Hematopoietic multipotent progenitor cell treated with erythropoietin and hydrocortisone succinate and interleukin-3 and kit ligand, for 4 days (in vitro differentiated cells): ENCODE results near the gene MGAT4C.
"Not testable (repeated sequence)": the region's sequence is repeated elsewhere in the genome, so short reads cannot be mapped to it uniquely, and the experiment has no call there.

Experiments used
- DNase-seq: peaks from one replicate; pipeline ENCODE4 v3.0.0-alpha.2; 2015

Gene MGAT4C

GRCh38 chr12:86256163-86256562 is at the start of gene MGAT4C:
MGAT4C (minus strand) TSS chr12:86256391.
- DNase-seq: no peak

DNA sequence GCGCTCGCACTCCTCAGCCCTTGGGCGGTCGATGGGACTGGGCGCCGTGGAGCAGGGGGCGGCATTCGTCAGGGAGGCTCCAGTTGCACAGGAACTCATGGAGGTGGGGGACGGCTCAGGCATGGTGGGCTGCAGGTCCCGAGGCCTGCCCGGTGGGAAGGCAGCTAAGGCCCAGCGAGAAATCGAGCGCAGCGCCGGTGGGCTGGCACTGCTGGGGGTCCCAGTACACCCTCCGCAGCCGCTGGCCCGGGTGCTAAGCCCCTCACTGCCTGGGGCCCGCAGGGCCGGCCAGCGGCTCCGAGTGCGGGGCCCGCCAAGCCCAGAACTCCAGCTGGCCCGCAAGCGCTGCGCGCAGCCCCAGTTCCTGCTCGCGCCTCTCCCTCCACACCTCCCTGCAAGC is 40.2 kb upstream of the MGAT4C start:
- DNase-seq: not testable (repeated sequence)

GRCh38 chr12:86293682-86294240 is 37.6 kb upstream of the MGAT4C start:
- DNase-seq: no peak

- no peak for DNase-seq
Observed at GRCh38 chr12:86292480-86292879, 36.3 kb upstream of the MGAT4C start.

GRCh38 chr12:86290615-86291014 is 34.4 kb upstream of the MGAT4C start:
- no peak for DNase-seq

GRCh38 chr12:86286119-86286518 is 29.9 kb upstream of the MGAT4C start:
- DNase-seq: no peak

DNA sequence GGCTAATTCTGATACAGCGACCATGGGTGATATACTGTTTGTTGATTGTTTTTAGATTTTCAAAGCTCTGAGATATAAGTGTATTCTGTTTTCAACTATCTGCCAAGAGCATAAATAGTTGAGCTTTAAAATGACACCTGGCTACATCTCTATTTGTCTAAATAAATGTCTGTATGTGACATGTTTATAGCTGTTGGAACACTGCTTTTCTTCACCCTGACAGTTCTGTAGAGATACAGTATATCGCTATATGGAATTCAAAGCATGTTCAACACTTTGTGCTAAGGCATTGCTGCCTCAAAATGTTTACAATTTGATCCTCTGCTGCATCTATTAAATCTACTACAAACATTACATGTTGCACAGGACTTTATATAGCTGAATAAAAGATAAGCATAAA is 27.4 kb upstream of the MGAT4C start:
- no peak for DNase-seq

GRCh38 chr12:86275356-86275755 is 19.2 kb upstream of the MGAT4C start:
- DNase-seq: no peak

DNA sequence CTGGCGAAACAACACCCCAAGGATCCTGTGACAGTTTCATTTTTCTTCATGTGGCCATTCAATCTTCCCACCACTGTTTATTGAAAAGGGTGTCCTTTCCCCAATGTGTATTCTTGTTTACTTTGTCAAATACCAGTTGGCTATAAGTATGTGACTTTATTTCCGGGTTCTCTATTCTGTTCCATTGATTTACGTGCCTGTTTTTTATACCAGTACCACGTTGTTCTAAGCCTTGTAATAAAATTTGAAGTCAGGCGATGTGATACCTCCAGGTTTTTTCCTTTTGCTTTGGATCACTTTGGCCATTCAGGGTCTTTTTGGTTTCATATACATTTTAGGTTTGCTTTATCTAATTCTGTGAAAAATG is 9.1 kb upstream of the MGAT4C start:
- DNase-seq: no peak

GRCh38 chr12:86264451-86265328 is 8.5 kb upstream of the MGAT4C start:
- no peak for DNase-seq

DNA sequence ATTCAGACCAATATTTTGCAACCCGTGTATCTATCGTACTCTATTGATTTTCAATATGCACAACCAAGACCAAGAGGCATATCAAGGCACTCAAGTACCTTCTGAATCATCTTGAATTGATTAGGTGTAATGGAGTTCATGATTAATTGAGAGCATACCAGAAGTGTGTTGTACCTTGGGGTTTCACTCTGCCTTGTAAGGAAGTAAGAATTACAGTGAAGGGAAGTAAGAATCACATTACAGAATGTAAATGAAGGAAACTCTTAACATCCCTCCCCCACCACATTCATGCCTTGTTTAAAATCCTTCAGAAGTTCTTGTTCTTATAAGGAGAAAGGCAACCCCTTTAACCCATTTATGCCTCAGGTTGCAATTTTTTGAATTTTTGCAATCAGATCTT is 5.4 kb upstream of the MGAT4C start:
- no peak for DNase-seq

DNA sequence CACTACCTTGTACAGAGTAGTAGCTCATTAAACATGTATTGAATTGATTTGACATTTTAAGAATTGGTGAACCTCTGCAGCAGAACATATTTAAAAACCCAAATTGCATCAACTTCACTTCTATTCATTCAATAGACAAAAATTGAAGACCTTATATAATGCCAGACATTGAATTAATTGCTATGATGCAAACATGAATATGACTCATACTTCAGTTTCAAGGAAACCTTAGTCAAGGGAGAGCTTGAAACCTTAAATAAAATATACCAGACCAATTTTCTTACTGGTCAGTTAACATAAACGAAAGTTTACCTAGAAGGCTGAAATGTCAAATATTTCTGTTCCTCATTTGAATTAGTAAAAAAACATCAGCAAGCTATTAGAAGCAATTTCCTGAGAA is 5.0 kb upstream of the MGAT4C start:
- DNase-seq: no peak

GRCh38 chr12:86260183-86260582 is 4.0 kb upstream of the MGAT4C start:
- DNase-seq: no peak

DNA sequence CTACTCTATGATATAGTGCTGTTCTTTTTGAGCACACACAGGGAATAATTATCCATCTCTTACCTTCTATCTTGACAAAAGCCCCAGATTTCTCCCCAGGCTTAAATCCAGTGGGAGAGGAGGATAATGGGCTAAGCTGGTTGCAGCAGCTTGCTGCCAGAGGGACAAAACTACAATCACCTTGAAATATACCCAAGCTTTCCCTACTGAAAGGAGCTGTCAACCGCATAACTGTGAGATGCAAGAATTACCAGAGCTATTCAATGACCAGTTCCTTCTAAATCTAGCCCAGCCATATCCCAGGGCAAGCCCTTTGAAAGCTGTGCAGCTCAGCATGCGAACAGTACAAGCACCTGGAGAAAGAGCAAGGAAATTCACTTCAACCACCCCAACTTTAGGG is 943 bp upstream of the MGAT4C start:
- no peak for DNase-seq

DNA sequence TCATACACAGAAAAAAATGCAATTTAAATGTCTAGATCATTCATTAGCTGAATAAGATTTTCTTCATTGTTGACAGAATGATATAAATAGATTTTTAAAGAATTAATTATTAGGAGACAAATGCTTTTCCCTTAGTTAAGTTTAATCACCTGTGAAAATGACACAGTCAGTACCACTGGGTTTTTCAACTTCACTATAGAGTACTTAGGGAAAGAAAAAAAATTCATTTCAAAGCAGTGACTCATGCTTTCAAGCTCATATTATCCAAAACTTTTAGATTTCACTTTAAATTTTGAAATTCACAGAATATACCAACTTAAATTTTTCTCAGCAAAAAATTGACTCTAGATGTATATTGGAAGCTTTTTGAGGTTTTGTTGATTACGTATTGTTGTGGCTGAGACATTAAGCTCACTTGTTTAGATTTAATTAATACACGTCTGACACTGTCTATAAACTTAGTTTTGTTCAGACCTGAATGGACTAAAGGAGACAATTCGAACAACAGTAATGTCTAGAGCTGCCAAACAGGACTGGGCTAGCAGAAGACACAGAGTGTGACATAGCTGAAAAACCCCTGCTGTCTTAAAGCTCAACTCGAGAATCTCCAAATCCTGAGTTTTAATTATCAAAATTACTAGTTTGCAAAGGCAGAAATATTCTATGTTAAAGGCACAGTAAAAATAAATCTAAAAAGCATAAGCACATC is 1.6 kb downstream of the MGAT4C start:
- no peak for DNase-seq

DNA sequence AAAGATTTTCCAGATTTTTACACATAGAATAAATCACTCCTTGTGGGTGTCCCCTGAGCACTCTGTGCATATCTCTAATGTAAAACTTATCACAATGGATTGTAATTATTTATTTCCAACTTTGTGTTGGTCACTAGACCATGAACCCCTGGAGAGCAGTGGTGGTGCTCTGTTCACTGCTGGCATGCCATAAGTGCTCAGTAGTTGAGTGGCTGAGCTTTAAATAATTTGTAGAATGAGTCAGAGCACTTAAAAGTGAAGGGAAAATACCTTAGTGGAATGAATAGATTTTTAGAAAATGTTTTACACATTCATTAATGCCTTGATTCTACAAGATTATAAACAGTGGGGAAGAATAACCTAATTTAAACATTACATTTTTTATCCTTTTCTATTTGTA is 6.3 kb downstream of the MGAT4C start:
- DNase-seq: no peak

DNA sequence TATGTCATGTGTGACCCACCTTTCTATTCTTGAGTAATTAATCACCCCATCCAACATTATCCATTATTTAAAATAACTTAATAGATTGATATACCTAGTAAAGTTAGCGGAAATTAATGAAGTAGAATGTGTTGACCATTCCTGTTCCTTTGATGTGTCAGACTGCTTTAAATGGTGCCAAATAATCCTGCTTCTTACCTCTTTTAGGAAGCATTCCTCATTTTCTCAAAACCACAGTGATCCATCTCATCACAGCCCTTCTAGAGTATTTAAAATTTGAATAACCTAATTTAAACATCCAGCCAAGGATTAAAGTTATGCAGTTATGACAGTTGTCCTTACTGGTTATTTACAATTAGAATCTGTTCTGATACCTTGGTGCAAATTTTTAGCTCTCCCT is 6.9 kb downstream of the MGAT4C start:
- no peak for DNase-seq

DNA sequence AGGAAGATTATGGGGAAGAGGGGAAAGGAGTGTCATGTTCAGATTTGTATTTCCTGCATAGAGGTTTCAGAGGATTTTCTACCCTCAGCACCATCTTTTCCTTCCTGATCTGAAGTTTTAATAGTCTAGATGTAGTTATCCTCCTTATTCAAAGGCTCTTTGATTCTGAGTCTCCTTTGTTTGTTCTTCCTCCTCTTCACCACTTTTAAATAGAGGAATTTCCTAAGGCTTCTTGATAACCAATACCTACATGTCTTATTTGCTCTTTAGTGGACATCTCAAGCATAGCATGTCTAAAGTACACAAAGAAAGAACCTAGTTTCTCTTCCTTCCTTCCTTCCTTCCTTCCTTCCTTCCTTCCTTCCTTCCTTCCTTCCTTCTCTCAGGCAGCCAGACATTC is 8.3 kb downstream of the MGAT4C start:
- no peak for DNase-seq

DNA sequence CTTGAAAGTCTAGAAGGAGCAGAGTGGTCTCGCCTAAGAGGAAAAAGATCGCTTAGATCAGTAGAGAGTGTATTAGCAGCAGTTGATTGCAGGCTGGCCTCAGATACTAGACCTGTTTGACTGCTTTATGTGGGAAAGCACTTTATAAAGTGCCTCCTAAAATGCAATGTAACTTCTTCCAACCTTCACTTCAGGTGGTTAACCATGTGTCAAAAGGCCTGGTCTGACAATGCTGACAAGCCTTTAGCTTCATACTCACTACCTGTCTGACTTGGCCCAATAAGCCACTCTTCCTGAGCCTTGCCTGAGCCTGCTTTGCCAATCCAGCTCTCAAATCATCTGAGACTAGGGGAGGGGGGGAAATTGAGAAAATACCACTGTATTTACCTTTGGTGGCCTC is 14.6 kb downstream of the MGAT4C start:
- no peak for DNase-seq

DNA sequence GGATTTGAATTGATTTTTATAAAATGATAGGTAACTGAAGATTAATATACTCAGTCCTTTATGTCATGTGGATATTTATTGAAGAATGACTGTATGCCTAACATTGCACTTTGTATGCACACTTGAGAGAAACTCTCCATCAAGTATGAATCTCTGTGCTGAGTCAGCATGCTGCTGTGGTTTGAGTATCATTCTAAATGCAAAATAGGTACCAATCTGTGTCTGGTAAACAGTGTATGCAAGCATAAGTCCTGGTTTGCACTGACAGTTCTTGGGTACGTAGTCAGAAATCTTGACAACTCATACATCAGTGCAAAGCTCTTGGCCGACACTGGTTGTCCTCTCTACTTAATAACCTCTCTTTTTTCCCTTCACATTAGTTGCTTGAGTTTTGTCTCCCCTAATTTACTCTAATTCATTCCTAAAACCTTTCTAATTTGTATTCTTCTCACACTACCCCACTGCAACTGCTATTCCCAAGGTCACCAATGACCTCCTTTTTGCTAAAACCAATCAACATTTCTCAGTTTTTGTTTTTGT is 21.8 kb downstream of the MGAT4C start:
- DNase-seq: no peak

DNA sequence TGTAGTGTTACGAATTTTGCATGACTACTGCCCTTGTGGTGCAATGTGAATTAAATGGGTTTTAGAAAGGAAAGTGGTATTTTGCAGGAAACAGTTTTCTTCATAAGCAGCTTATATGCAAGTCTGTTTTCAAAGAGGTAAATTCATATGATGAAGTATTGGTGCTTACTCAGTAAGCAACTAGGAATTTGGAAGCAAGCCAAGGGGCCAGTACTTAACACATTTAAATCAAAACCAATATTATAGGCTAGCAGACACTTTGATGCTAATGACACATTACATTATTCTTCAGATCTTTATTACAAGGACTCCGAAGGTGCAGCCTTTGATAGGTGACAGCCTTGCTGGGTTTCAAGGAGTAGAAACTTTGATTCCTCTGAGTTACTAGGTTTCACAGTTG is 23.1 kb downstream of the MGAT4C start:
- no peak for DNase-seq

DNA sequence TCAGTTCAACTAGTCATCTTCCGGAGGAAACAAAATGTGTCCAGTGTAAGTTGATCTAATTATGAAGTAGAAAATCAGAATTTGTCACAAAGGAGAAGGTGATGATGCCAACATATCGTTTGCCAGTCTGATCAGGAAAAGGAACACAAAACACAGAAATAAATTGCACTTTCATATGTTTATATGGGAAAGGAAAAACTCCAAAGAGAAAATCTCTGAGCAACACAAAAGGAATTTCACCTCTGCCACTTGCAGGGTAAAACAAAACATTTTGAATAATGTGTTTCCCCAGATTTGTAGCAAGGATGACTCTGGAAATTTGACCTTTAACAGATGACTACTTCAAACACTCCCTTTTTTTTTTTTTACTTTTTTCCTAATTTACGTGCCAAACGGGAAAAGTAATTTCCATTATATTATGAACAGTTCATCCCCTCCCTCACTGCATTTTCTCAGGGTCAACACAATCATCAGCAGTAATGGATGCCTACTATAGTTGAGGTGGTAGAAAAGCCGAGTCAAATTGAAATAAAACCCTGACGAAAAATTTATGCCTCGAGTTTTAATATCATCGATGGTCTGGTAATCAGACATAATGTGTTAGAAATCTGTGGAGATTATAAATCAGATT is 25.6 kb downstream of the MGAT4C start:
- no peak for DNase-seq

DNA sequence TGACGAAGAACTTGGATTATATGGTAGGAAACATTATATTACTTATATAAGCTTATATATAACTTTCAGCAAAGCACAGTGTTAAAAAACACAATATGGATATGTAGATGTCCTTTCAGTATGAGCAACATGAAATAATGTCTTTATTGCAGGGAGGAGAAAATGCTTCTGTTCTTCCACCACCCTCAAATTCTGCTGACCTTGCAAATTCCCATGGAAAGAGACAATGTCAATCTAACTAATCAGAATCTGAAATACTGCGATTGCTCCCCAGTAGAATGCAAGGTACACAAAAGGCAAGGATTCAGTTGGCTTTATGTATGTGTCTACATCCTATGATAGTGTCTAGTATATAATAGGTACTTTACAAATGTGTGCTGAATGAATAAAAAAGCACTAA is 26.4 kb downstream of the MGAT4C start:
- no peak for DNase-seq
